Osteoblast (primary cell): ENCODE measurements around the gene F7. TPM values are rescaled to one million over a fixed set of nuclear protein-coding genes. Genes with fewer than 3 reads are reported as not detected.

Experiments used
- DNase-seq: peaks from one replicate; pipeline ENCODE4 v3.0.0; 2011; ENCODE audit warnings: low spot score, mixed read lengths; ENCODE audit not compliant: insufficient read length; ENCODE audit errors: missing footprints
- H2AFZ ChIP-seq: 2 replicates; pipeline ENCODE4 v1.6.0; 2011; ENCODE audit warnings: mild to moderate bottlenecking, low read length
- H3K27ac ChIP-seq: 2 replicates; pipeline ENCODE4 v1.5.1; 2011; ENCODE audit warnings: mild to moderate bottlenecking, low read depth, low read length, moderate library complexity
- H3K27me3 ChIP-seq: 2 replicates; pipeline ENCODE4 v1.6.0; 2012; ENCODE audit warnings: mild to moderate bottlenecking, control low read depth, inconsistent platforms, low read length, moderate library complexity; ENCODE audit not compliant: insufficient read depth
- H3K36me3 ChIP-seq: 2 replicates; pipeline ENCODE4 v1.5.1; 2011; ENCODE audit warnings: mild to moderate bottlenecking, low read length, control low read depth, moderate library complexity; ENCODE audit not compliant: insufficient read depth
- H3K4me1 ChIP-seq: 2 replicates; pipeline ENCODE4 v1.5.1; 2011; ENCODE audit warnings: mild to moderate bottlenecking, low read length, control low read depth, moderate library complexity; ENCODE audit not compliant: insufficient read depth
- H3K4me2 ChIP-seq: 2 replicates; pipeline ENCODE4 v1.6.0; 2011; ENCODE audit warnings: mild to moderate bottlenecking, low read length; ENCODE audit not compliant: insufficient read depth
- H3K4me3 ChIP-seq: fragments of 200-600 bp; sonication (generic); 3 replicates; pipeline ENCODE4 v1.5.1; 2012; ENCODE audit warnings: mild to moderate bottlenecking, low read length, inconsistent platforms; ENCODE audit not compliant: insufficient read depth
- H3K79me2 ChIP-seq: 2 replicates; pipeline ENCODE4 v1.6.0; 2012; ENCODE audit warnings: mild to moderate bottlenecking, low read length, control low read depth, inconsistent platforms; ENCODE audit not compliant: insufficient read depth
- H3K9me3 ChIP-seq: 2 replicates; pipeline ENCODE4 v1.5.1; 2011; ENCODE audit warnings: low read depth, low read length, control low read depth
- H4K20me1 ChIP-seq: 2 replicates; pipeline ENCODE4 v1.6.0; 2012; ENCODE audit warnings: mild to moderate bottlenecking, low read length, control low read depth; ENCODE audit not compliant: insufficient read depth
- CTCF ChIP-seq: IDR thresholded peaks from 2 replicates; pipeline ENCODE4 v1.5.1; 2011; ENCODE audit warnings: mild to moderate bottlenecking, low read depth, low read length, moderate library complexity; ENCODE audit errors: extremely low read depth
- total RNA-seq: library from RNA; depleted of rRNA; stranded (reverse); fragments of >200 nt; gene quantifications from 2 replicates; pipeline ENCODE4 v1.2.3, GENCODE V29; 2012

F7 gene
- total RNA-seq, 1 donor, result under 0.01 TPM

DNA sequence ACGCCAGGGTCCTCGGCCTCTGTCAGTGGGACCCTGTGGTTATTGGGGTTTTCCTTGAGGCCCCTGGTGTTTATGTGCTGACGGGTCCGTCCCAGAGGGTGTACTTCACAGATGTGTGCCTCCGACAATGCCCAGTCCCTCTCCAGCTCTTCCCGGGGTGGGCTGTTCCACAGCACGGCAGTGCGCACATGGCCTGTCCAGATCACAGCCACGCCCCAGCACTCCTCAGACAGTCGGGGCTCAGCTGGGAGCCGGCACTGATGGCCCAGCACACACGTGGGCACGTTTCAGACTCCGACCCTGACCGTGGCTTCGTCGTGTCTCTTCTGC lies 16.9 kb upstream of the F7 start:
- H4K20me1 ChIP-seq, result no peaks in the 10 kb centered on the region
- no peak for DNase-seq
- no peak overlapping the region for H3K4me3 ChIP-seq
- no peak overlapping the region for H3K27ac ChIP-seq
- H3K79me2 ChIP-seq, result no peaks in the 10 kb centered on the region
- no peak overlapping the region for H2AFZ ChIP-seq
- no peak for TF ChIP-seq CTCF
- no peaks in the 10 kb centered on the region for H3K9me3 ChIP-seq
- H3K36me3 ChIP-seq, result no peaks in the 10 kb centered on the region
- no peaks in the 10 kb centered on the region for H3K4me1 ChIP-seq
- H3K27me3 ChIP-seq, result no peaks in the 10 kb centered on the region
- no peak overlapping the region for H3K4me2 ChIP-seq

- no peak overlapping the region for H3K4me3 ChIP-seq
- TF ChIP-seq CTCF, result no peak
- H4K20me1 ChIP-seq, result no peaks in the 10 kb centered on the region
- no peaks in the 10 kb centered on the region for H3K9me3 ChIP-seq
- H3K4me2 ChIP-seq, result no peak overlapping the region
- DNase-seq, result no peak
- H3K27ac ChIP-seq, result no peak overlapping the region
- no peak overlapping the region for H2AFZ ChIP-seq
- no peaks in the 10 kb centered on the region for H3K27me3 ChIP-seq
- no peaks in the 10 kb centered on the region for H3K79me2 ChIP-seq
- no peaks in the 10 kb centered on the region for H3K36me3 ChIP-seq
- no peaks in the 10 kb centered on the region for H3K4me1 ChIP-seq
Measured at GRCh38 chr13:113089693-113090414, 15.7 kb upstream of the F7 start.

DNA sequence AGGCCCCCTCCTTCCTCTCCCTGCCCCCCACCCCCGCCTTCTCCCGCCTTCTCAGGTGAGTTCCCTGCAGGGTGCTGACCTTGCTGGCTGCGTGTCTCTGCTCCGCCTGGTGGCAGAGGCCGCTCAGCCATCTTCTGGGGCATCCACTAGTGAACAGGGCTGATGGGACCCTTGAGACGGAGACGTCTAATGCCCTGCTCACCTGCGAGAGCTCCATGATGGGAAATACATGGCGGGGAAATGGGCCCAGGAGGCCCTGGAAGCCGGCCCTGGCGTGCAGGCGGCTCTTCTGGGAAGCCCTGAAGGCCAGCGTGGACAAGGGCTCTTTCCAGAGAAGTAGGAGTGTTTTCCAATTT lies 15.2 kb upstream of the F7 start:
- DNase-seq, result no peak
- TF ChIP-seq CTCF, result no peak
- no peaks in the 10 kb centered on the region for H3K27me3 ChIP-seq
- no peak overlapping the region for H3K4me3 ChIP-seq
- no peaks in the 10 kb centered on the region for H3K4me1 ChIP-seq
- H4K20me1 ChIP-seq, result no peaks in the 10 kb centered on the region
- no peaks in the 10 kb centered on the region for H3K79me2 ChIP-seq
- H3K9me3 ChIP-seq, result no peaks in the 10 kb centered on the region
- no peak overlapping the region for H2AFZ ChIP-seq
- H3K4me2 ChIP-seq, result no peak overlapping the region
- H3K27ac ChIP-seq, result no peak overlapping the region
- no peaks in the 10 kb centered on the region for H3K36me3 ChIP-seq

DNA sequence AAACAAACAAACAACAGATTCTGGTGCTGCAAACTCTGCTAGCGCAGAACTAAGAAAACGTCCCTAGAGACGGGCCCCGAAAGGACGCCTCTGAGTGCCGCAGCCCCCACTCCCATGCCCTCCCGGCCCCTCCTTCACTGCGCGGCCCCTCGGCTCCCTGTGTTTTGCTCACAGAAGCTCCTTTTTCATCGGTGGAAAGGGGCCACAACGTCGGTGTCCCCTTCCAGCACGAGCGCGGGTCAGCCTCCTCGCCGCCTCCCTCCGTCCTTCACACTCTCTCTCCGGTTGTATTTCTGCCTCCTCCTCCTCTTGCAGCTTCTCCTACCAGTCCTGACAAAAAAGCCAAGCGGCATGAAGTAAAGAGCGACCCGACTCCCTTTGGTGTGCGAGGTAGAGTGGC lies 14.8 kb upstream of the F7 start:
- DNase-seq, result no peak
- H3K27ac ChIP-seq, result no peak overlapping the region
- H2AFZ ChIP-seq, result no peak overlapping the region
- H3K4me1 ChIP-seq, result no peaks in the 10 kb centered on the region
- no peak for TF ChIP-seq CTCF
- no peaks in the 10 kb centered on the region for H3K27me3 ChIP-seq
- no peaks in the 10 kb centered on the region for H4K20me1 ChIP-seq
- H3K79me2 ChIP-seq, result no peaks in the 10 kb centered on the region
- H3K9me3 ChIP-seq, result no peaks in the 10 kb centered on the region
- H3K4me3 ChIP-seq, result no peak overlapping the region
- H3K36me3 ChIP-seq, result no peaks in the 10 kb centered on the region
- no peak overlapping the region for H3K4me2 ChIP-seq
